OCI-LY7 (cell line): ENCODE data around the gene MYLK4.

Experiments
- EZH2phosphoT487 ChIP-seq: fragments of 200-600 bp; sonication (generic); IDR thresholded peaks from 2 replicates; pipeline ENCODE4 v1.6.1; 2018; ENCODE audit warnings: low read depth, borderline replicate concordance, mild to moderate bottlenecking, mixed run types, antibody characterized with exemption, low read length, moderate library complexity, mixed read lengths
- TF ChIP-seq, protein P1 (sequence below): fragments of 200-600 bp; sonication (generic); conservative IDR thresholded peaks from 2 replicates; pipeline ENCODE4 v1.5.1; 2014; ENCODE audit warnings: mild to moderate bottlenecking, antibody characterized with exemption, low read length, moderate library complexity, mixed read lengths

GRCh38 chr6:2765896-2766766 is 15.4 kb upstream of the MYLK4 start:
- TF ChIP-seq, protein P1, sequence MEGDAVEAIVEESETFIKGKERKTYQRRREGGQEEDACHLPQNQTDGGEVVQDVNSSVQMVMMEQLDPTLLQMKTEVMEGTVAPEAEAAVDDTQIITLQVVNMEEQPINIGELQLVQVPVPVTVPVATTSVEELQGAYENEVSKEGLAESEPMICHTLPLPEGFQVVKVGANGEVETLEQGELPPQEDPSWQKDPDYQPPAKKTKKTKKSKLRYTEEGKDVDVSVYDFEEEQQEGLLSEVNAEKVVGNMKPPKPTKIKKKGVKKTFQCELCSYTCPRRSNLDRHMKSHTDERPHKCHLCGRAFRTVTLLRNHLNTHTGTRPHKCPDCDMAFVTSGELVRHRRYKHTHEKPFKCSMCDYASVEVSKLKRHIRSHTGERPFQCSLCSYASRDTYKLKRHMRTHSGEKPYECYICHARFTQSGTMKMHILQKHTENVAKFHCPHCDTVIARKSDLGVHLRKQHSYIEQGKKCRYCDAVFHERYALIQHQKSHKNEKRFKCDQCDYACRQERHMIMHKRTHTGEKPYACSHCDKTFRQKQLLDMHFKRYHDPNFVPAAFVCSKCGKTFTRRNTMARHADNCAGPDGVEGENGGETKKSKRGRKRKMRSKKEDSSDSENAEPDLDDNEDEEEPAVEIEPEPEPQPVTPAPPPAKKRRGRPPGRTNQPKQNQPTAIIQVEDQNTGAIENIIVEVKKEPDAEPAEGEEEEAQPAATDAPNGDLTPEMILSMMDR = no peak
- TF ChIP-seq EZH2phosphoT487 = no peak
